ENCODE results near the gene HSPB7.

GRCh38 chr1:16061266-16061665 lies 43.4 kb upstream of the HSPB7 start:
- TF ChIP-seq POLR2A (IDR thresholded peaks at IDR 0.05): no peak
- no peak for TF ChIP-seq CTCF (IDR thresholded peaks at IDR 0.05)
